ENCODE results near the gene NIBAN1.

DNA sequence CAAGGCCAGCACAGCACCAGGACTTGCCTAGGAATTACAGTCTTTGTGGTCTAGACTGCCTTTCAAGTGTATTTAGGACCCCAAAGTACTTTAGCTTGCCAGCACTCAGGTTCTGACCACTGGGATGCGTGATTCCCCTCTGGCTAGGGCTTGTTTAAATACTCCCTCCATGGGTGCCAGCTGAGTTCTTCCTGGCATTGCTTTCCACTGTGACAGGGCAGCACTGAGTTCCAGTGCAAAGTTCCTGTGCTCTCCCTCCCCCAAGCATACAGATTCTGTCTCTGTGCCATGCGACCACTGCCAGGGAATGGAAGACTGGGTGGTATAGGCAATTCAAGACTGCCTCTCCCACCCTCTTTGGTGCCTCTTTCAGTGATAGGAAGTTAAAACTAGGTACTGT is 45.9 kb downstream of the NIBAN1 start:
- TF ChIP-seq POLR2AphosphoS5 (IDR thresholded peaks at IDR 0.05; ENCODE audit: borderline replicate concordance, low read depth, low read length) (no peak), EZH2 (IDR thresholded peaks at IDR 0.05) (no peak)

All from SK-N-MC (cell line).